ENCODE results near the gene METTL25. TPM values are rescaled to one million over a fixed set of nuclear protein-coding genes. Genes with fewer than 3 reads are reported as not detected.

METTL25 gene
- polyA plus RNA-seq, 1 donor from 2014 or later: 11.1 TPM

DNA sequence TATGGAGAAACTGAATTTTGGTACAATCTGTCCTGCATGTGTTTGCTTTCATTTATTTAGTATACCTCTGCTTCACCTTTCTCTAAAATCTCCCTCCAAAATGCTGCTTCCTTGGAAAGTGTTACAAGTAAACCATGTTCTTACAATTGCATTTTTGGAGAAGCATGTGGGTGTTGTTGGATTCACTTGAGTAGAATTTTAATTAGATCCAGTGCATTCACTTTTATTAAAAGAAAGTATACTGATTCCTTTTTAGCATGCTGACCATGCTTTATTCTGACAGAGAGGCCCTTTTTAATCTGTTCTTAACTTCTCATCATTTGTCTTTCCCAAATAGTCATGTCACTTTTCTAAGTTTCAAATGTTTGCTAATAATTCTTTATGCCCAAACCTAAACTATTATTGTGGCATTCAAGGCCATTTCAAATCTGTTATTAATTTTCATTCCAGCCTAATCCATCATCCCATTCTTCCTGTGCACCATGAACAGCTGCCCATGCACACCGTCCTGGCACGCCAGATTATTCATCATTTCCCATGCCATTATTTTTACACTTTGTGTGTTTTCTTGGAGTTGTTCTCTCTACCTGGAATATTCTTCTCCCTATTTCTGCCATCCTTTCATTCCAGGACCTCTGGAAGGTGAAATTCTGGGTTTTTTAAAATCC is 90.7 kb downstream of the METTL25 start:
- Histone ChIP-seq H3F3A (ENCODE audit: insufficient read depth, low read length, poor library complexity, severe bottlenecking) (no peaks in the 10 kb centered on the region), H3K9ac (ENCODE audit: low read length) (no peak overlapping the region), H3K27me3 (ENCODE audit: insufficient read depth, low read depth, low read length) (no peaks in the 10 kb centered on the region), H3K36me3 (ENCODE audit: insufficient read depth, low read length) (no peaks in the 10 kb centered on the region), H3K27ac (ENCODE audit: low read length) (no peak overlapping the region), H4K20me1 (ENCODE audit: insufficient read depth) (no peaks in the 10 kb centered on the region), H3K79me2 (replicated peaks; ENCODE audit: insufficient read depth, low read length) (no peaks in the 10 kb centered on the region), H3K9me3 (ENCODE audit: low read length) (no peaks in the 10 kb centered on the region), H3K4me2 (ENCODE audit: low read length) (no peak overlapping the region), H2AFZ (ENCODE audit: low read depth, low read length) (no peak overlapping the region), H3K4me3 (ENCODE audit: low read length) (no peak overlapping the region), H3K9me2 (ENCODE audit: insufficient read depth, low read length) (no peaks in the 10 kb centered on the region)
- TF ChIP-seq TAF1 (IDR thresholded peaks at IDR 0.05; ENCODE audit: low read depth): no peak
- no peak for TF ChIP-seq POLR2AphosphoS5 (IDR thresholded peaks at IDR 0.05)
- TF ChIP-seq RAD21 (conservative IDR thresholded peaks at IDR 0.05): no peak
- no peak for TF ChIP-seq SMC3 (conservative IDR thresholded peaks at IDR 0.05; ENCODE audit: poor library complexity)
- TF ChIP-seq, protein P1, sequence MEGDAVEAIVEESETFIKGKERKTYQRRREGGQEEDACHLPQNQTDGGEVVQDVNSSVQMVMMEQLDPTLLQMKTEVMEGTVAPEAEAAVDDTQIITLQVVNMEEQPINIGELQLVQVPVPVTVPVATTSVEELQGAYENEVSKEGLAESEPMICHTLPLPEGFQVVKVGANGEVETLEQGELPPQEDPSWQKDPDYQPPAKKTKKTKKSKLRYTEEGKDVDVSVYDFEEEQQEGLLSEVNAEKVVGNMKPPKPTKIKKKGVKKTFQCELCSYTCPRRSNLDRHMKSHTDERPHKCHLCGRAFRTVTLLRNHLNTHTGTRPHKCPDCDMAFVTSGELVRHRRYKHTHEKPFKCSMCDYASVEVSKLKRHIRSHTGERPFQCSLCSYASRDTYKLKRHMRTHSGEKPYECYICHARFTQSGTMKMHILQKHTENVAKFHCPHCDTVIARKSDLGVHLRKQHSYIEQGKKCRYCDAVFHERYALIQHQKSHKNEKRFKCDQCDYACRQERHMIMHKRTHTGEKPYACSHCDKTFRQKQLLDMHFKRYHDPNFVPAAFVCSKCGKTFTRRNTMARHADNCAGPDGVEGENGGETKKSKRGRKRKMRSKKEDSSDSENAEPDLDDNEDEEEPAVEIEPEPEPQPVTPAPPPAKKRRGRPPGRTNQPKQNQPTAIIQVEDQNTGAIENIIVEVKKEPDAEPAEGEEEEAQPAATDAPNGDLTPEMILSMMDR (IDR thresholded peaks at IDR 0.05; ENCODE audit: poor library complexity, severe bottlenecking): no peak
- TF ChIP-seq EP300 (conservative IDR thresholded peaks at IDR 0.05; ENCODE audit: poor library complexity, severe bottlenecking): no peak
- TF ChIP-seq, protein P2, sequence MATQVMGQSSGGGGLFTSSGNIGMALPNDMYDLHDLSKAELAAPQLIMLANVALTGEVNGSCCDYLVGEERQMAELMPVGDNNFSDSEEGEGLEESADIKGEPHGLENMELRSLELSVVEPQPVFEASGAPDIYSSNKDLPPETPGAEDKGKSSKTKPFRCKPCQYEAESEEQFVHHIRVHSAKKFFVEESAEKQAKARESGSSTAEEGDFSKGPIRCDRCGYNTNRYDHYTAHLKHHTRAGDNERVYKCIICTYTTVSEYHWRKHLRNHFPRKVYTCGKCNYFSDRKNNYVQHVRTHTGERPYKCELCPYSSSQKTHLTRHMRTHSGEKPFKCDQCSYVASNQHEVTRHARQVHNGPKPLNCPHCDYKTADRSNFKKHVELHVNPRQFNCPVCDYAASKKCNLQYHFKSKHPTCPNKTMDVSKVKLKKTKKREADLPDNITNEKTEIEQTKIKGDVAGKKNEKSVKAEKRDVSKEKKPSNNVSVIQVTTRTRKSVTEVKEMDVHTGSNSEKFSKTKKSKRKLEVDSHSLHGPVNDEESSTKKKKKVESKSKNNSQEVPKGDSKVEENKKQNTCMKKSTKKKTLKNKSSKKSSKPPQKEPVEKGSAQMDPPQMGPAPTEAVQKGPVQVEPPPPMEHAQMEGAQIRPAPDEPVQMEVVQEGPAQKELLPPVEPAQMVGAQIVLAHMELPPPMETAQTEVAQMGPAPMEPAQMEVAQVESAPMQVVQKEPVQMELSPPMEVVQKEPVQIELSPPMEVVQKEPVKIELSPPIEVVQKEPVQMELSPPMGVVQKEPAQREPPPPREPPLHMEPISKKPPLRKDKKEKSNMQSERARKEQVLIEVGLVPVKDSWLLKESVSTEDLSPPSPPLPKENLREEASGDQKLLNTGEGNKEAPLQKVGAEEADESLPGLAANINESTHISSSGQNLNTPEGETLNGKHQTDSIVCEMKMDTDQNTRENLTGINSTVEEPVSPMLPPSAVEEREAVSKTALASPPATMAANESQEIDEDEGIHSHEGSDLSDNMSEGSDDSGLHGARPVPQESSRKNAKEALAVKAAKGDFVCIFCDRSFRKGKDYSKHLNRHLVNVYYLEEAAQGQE (IDR thresholded peaks at IDR 0.05; ENCODE audit: borderline replicate concordance): no peak
- no peak for TF ChIP-seq MXI1 (conservative IDR thresholded peaks at IDR 0.05; ENCODE audit: poor library complexity, severe bottlenecking)
- no peak for TF ChIP-seq EZH2 (IDR thresholded peaks at IDR 0.05; ENCODE audit: borderline replicate concordance, insufficient read depth, low read length, poor library complexity, severe bottlenecking)

DNA sequence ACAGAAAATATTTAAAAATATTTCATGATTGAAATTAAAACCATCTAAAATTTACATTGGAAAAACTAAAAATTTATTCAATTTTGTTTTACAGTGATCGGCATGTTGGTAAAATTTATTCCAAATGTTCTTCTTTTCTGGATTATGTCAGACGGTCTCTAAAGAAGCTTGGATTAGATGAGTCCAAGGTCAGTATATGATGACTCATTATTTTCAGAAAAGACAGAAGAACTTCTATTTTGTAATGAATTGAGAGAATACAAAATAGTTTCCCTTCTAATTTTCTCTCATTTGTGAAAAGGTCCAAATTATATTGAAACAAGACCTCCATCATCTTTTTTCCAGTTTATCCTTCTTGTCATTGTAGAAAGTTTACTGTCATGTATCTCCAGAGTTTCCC is 98.3 kb downstream of the METTL25 start:
- H3K4me3 ChIP-seq (ENCODE audit: low read length): no peak overlapping the region
- no peaks in the 10 kb centered on the region for H3K36me3 ChIP-seq (ENCODE audit: insufficient read depth, low read length)
- H3K27me3 ChIP-seq (ENCODE audit: insufficient read depth, low read depth, low read length): no peaks in the 10 kb centered on the region
- no peaks in the 10 kb centered on the region for H4K20me1 ChIP-seq (ENCODE audit: insufficient read depth)
- TF ChIP-seq POLR2AphosphoS5 (IDR thresholded peaks at IDR 0.05) (no peak), EP300 (conservative IDR thresholded peaks at IDR 0.05; ENCODE audit: poor library complexity, severe bottlenecking) (no peak), RAD21 (conservative IDR thresholded peaks at IDR 0.05) (no peak), MXI1 (conservative IDR thresholded peaks at IDR 0.05; ENCODE audit: poor library complexity, severe bottlenecking) (no peak), EZH2 (IDR thresholded peaks at IDR 0.05; ENCODE audit: borderline replicate concordance, insufficient read depth, low read length, poor library complexity, severe bottlenecking) (no peak), SMC3 (conservative IDR thresholded peaks at IDR 0.05; ENCODE audit: poor library complexity) (no peak), TAF1 (IDR thresholded peaks at IDR 0.05; ENCODE audit: low read depth) (no peak)
- TF ChIP-seq, protein P1 (IDR thresholded peaks at IDR 0.05; ENCODE audit: poor library complexity, severe bottlenecking): no peak
- TF ChIP-seq, protein P2 (IDR thresholded peaks at IDR 0.05; ENCODE audit: borderline replicate concordance): no peak
- no peak overlapping the region for H3K9ac ChIP-seq (ENCODE audit: low read length)
- no peaks in the 10 kb centered on the region for H3K9me2 ChIP-seq (ENCODE audit: insufficient read depth, low read length)
- H3K9me3 ChIP-seq (ENCODE audit: low read length): no peaks in the 10 kb centered on the region
- no peak overlapping the region for H3K4me2 ChIP-seq (ENCODE audit: low read length)
- no peak overlapping the region for H2AFZ ChIP-seq (ENCODE audit: low read depth, low read length)
- H3K27ac ChIP-seq (ENCODE audit: low read length): no peak overlapping the region
- no peaks in the 10 kb centered on the region for H3F3A ChIP-seq (ENCODE audit: insufficient read depth, low read length, poor library complexity, severe bottlenecking)
- no peaks in the 10 kb centered on the region for H3K79me2 ChIP-seq (replicated peaks; ENCODE audit: insufficient read depth, low read length)

All from neural cell (in vitro differentiated cells).